Duodenal mucosa (tissue), 2 donors: ENCODE results near the gene NLK.
"Not testable (repeated sequence)": the region's sequence is repeated elsewhere in the genome, so short reads cannot be mapped to it uniquely, and the experiment has no call there.

ENCODE experiments used
- H3K27ac ChIP-seq: one replicate; pipeline ENCODE4 v1.7.0; 2013; ENCODE audit warnings: low read depth, low read length
- H3K27me3 ChIP-seq, 2 donors: one replicate each; pipeline ENCODE4 v1.7.0; 2013; ENCODE audit warnings: low read length in 2 of 2, control low read depth in 1 of 2; ENCODE audit not compliant: insufficient read depth in 2 of 2, control insufficient read depth in 1 of 2
- H3K36me3 ChIP-seq, 2 donors: one replicate each; pipeline ENCODE4 v1.7.0; 2013; ENCODE audit warnings: low read length in 2 of 2, control low read depth in 1 of 2; ENCODE audit not compliant: insufficient read depth in 2 of 2, control insufficient read depth in 1 of 2
- H3K4me1 ChIP-seq, 2 donors: one replicate each; pipeline ENCODE4 v1.7.0; 2013; ENCODE audit warnings: low read length in 2 of 2, control low read depth in 1 of 2; ENCODE audit not compliant: insufficient read depth in 2 of 2, control insufficient read depth in 1 of 2
- H3K4me3 ChIP-seq, 2 donors: one replicate each; pipeline ENCODE4 v1.7.0; 2013; ENCODE audit warnings: low read length in 2 of 2, low read depth in 1 of 2
- H3K9ac ChIP-seq, 2 donors: one replicate each; pipeline ENCODE4 v1.7.0; 2013; ENCODE audit warnings: low read length in 2 of 2, low read depth in 1 of 2
- H3K9me3 ChIP-seq, 2 donors: one replicate each; pipeline ENCODE4 v1.7.0; 2013; ENCODE audit warnings: low read length in 2 of 2, control low read depth in 1 of 2; ENCODE audit not compliant: control insufficient read depth in 1 of 2

NLK gene

GRCh38 chr17:28069061-28069460 is 26.6 kb downstream of the NLK start:
- H3K9me3 ChIP-seq, result peaks cover 0 to 12% of the 10 kb centered on the region in 2 donors
- no peaks in the 10 kb centered on the region for H3K27me3 ChIP-seq
- no peak overlapping the region for H3K4me3 ChIP-seq
- H3K36me3 ChIP-seq, result no peaks in the 10 kb centered on the region
- H3K9ac ChIP-seq, result no peak overlapping the region
- no peak overlapping the region for H3K27ac ChIP-seq
- H3K4me1 ChIP-seq, result no peaks in the 10 kb centered on the region

DNA sequence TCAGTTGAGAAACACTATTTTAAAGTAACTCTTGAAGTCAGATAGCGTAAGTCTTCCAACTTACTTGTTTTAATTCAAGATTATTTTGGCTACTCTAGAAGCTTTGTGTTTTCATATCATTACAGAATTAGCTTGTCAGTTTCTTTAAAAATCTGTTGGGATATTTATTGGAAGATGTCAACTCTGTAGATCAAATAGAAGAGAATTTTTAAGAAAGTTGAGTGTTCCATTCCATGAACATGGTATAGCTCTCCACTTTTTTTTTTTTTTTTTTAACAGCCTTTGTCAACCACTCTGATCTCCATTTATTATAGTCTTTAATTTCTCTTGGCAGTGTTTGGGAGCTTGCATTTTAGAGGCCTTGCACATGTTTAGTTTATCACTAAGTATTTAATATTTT is 28.7 kb downstream of the NLK start:
- Histone ChIP-seq H3K27ac (no peak overlapping the region), H3K9me3 (peaks cover 0 to 12% of the 10 kb centered on the region in 2 donors), H3K4me3 (no peak overlapping the region), H3K4me1 (no peaks in the 10 kb centered on the region), H3K9ac (no peak overlapping the region), H3K36me3 (no peaks in the 10 kb centered on the region), H3K27me3 (no peaks in the 10 kb centered on the region)

GRCh38 chr17:28071891-28072606 is 29.6 kb downstream of the NLK start:
- Histone ChIP-seq H3K9ac (no peak overlapping the region), H3K36me3 (no peaks in the 10 kb centered on the region), H3K4me1 (no peaks in the 10 kb centered on the region), H3K27ac (no peak overlapping the region), H3K9me3 (peaks cover 0 to 12% of the 10 kb centered on the region in 2 donors), H3K4me3 (no peak overlapping the region), H3K27me3 (no peaks in the 10 kb centered on the region)

DNA sequence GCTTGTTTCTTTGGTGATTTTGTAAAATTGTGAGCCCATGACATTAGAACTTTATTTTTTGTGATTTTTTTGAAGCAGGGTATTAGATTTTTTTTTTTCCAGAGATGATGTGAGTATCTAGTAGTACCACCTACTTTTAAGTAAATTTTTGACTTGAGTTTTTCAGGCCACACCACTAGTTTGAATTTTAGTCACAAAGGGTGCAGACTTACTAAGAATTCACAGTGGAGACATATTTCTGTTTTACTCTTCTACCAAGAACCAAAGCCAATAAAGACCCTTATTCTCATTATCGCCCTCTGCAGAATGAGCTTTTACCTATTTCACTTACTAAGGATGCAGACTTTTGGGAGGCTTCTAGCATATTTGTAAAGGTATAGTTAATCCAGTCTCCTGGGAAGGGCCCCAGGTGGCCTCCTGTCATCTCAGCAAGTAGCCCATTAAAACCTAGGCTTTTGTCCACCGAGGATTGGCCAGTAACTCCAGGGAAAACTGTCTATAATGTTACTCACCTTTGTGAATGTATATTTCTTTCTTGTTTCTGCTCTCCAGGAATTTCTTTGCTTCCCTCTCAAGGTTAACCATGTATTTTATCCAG is 30.6 kb downstream of the NLK start:
- peaks cover 0 to 12% of the 10 kb centered on the region in 2 donors for H3K9me3 ChIP-seq
- no peaks in the 10 kb centered on the region for H3K27me3 ChIP-seq
- H3K4me1 ChIP-seq, result no peaks in the 10 kb centered on the region
- no peak overlapping the region for H3K27ac ChIP-seq
- no peak overlapping the region for H3K4me3 ChIP-seq
- H3K9ac ChIP-seq, result no peak overlapping the region
- no peaks in the 10 kb centered on the region for H3K36me3 ChIP-seq

- Histone ChIP-seq H3K9ac (no peak overlapping the region), H3K9me3 (peaks cover 0 to 12% of the 10 kb centered on the region in 2 donors), H3K4me3 (no peak overlapping the region)
These were observed 31.5 kb downstream of the NLK start for GRCh38 chr17:28074010-28074409.

DNA sequence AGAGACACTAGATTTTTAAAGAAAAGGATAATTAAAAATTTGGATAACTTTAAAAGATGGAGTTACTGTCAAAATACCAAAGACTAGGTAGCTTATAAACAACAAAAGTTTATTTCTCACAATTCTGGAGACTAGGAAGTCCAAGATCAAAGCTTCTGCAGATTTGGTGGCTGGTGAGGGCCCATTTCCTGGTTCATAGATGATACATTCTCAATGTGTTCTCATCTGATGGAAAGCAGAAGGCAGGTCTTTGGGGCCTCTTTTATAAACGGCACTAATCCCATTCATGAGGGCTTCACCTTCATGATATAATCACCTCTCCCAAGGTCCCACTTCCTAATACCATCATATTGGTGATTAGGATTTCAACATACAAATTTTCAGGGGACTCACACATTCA is 33.7 kb downstream of the NLK start:
- no peak overlapping the region for H3K4me3 ChIP-seq
- no peaks in the 10 kb centered on the region for H3K36me3 ChIP-seq
- peaks cover 0 to 6% of the 10 kb centered on the region in 2 donors for H3K9me3 ChIP-seq
- peaks cover 4 to 12% of the 10 kb centered on the region in 2 donors for H3K4me1 ChIP-seq
- H3K9ac ChIP-seq, result no peak overlapping the region
- no peaks in the 10 kb centered on the region for H3K27me3 ChIP-seq
- H3K27ac ChIP-seq, result no peak overlapping the region

More at GRCh38 chr17:28074010-28074409, 31.5 kb downstream of the NLK start:
- peaks cover 0 to 2% of the 10 kb centered on the region in 2 donors for H3K4me1 ChIP-seq
- no peaks in the 10 kb centered on the region for H3K27me3 ChIP-seq
- no peak overlapping the region for H3K27ac ChIP-seq
- H3K36me3 ChIP-seq, result no peaks in the 10 kb centered on the region

DNA sequence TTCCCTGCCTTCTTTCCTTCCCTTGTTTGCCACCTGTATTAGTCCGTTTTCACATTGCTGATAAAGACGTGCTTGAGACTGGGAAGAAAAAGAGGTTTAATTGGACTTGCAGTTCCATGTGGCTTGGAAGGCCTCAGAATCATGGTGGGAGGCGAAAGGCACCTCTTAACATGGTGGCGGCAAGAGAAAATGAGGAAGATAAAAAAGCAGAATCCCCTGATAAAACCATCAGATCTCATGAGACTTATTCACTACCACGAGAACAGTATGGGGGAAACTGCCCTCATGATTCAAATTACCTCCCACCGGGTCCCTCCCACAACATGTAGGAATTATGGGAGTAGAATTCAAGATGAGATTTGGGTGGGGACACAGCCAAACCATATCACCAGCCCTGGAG is 34.7 kb downstream of the NLK start:
- not testable (repeated sequence) for H3K27me3 ChIP-seq, H3K9me3 ChIP-seq, H3K4me3 ChIP-seq, H3K27ac ChIP-seq, H3K36me3 ChIP-seq, H3K9ac ChIP-seq
- H3K4me1 ChIP-seq, result peaks cover 6 to 12% of the 10 kb centered on the region in 2 donors

DNA sequence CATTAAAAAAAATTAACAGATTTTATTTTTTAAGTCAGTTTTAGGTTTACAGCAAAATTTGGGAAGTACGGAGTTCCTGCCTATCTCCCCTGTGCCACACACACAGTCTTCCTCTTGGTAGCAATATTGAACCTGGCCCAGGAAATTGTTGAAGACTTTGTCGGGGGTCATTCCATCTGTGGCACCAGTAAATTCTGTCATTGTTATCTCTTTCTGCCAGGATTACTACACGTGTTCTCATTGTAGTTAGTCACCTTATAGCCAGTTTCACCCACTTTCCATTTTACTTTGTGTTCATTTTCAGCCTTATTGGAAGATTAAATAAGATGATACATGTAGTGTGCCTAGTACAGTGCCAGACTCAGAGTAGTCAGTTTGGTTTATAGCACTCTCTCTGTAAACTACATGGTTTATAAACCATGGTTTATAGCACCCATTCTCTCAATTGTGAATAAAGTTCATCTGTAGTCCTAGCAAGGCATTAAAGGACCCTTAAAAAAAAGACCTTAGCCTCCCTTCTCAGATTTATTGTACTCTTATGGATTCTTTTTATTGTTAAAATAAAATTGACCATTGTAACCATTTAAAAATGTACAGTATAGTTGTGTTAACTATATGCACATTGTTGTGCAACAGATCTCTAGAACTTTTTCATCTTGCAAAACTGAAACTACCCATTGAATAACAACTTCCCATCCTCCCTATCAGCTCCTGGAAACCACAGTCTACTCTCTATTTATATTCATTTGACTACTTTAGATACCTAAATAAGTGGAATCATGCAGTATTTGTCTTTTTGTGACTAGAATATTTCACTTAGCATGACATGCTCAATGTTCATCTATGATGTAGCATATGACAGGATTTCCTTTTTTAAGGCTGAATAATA is 36.1 kb downstream of the NLK start:
- Histone ChIP-seq H3K4me1 (peaks cover 20 to 21% of the 10 kb centered on the region in 2 donors), H3K4me3 (no peak overlapping the region), H3K27ac (no peak overlapping the region), H3K36me3 (no peaks in the 10 kb centered on the region), H3K9me3 (no peaks in the 10 kb centered on the region), H3K27me3 (no peaks in the 10 kb centered on the region), H3K9ac (no peak overlapping the region)

DNA sequence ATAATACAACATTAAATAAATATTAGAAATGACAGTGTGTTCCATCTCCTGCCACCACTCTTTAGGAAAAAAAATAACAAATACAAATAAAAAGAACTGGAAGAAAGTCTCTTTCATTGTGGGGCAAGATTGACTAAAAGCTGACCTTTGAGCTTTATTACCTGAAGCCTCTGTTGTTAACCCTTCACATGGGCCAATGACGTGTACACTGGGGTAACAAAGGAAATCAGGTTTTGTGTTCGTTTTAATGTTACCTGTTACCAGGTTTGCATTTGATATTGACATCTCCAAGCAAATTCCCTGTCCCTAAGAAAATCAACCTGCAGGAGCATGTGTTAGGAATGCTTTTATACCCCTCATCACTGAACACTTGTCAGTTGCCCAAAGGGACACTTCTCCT is 39.0 kb downstream of the NLK start:
- no peak overlapping the region for H3K9ac ChIP-seq
- H3K36me3 ChIP-seq, result no peaks in the 10 kb centered on the region
- no peaks in the 10 kb centered on the region for H3K27me3 ChIP-seq
- H3K9me3 ChIP-seq, result no peaks in the 10 kb centered on the region
- H3K4me3 ChIP-seq, result no peak overlapping the region
- peaks cover 20 to 24% of the 10 kb centered on the region in 2 donors for H3K4me1 ChIP-seq
- no peak overlapping the region for H3K27ac ChIP-seq

DNA sequence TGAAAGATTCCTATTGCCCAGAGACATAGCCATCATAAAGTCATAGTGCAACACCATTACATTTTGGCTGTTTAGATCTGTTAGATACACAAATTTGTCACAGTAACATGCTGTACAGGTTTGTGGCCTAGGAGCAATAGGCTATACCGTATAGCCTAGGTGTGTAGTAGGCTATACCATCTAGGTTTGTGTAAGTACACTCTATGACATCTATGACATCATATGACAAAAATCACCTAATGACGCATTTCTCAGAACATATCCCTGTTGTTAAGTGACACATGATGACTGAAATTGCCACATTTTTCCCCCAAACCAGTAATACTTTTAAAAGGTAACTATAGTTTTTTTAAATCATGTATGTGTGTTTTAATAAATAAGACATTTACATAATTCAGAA is 43.3 kb downstream of the NLK start:
- Histone ChIP-seq H3K27ac (no peak overlapping the region), H3K9me3 (no peaks in the 10 kb centered on the region), H3K9ac (no peak overlapping the region), H3K27me3 (no peaks in the 10 kb centered on the region), H3K4me1 (peaks cover 16 to 18% of the 10 kb centered on the region in 2 donors), H3K4me3 (no peak overlapping the region), H3K36me3 (no peaks in the 10 kb centered on the region)
